Right lobe of liver (tissue), 6 donors: ENCODE data around the gene DIP2C. TPM values are rescaled to one million over a fixed set of nuclear protein-coding genes. Genes with fewer than 3 reads are reported as not detected.
A peak's percentile ranks its signal among the peaks of the same experiment; 100 is the strongest.

ENCODE experiments used
- ATAC-seq, 4 donors: fragments of 200-7000 bp; cut with Tn5 transposase; one replicate each; pipeline ENCODE4 v1.9.1; 2020; ENCODE audit warnings: mild to moderate bottlenecking in 4 of 4, moderate library complexity in 4 of 4
- DNase-seq, 3 donors: peaks; one replicate each; pipeline ENCODE4 v3.0.0-alpha.2; 2020
- H3K27ac ChIP-seq, 3 donors: fragments of 200-600 bp; one replicate each; pipeline ENCODE4 v1.8.0; 2022
- H3K27me3 ChIP-seq, 2 donors: fragments of 200-600 bp; one replicate each; pipeline ENCODE4 v1.8.0; 2022
- H3K36me3 ChIP-seq, 4 donors: fragments of 200-600 bp; sonication (generic) in 1 of 4; one replicate each; pipeline versions ENCODE4 v1.5.1 to v1.8.0; 2017 to 2022; ENCODE audit warnings: control low read depth in 1 of 4
- H3K4me1 ChIP-seq, 4 donors: fragments of 200-600 bp; sonication (generic) in 1 of 4; one replicate each; pipeline versions ENCODE4 v1.5.1 to v1.8.0; 2017 to 2022; ENCODE audit warnings: control low read depth in 1 of 4
- H3K4me3 ChIP-seq, 3 donors: fragments of 200-600 bp; one replicate each; pipeline ENCODE4 v1.8.0; 2022
- H3K9me3 ChIP-seq, 4 donors: fragments of 200-600 bp; sonication (generic) in 1 of 4; one replicate each; pipeline versions ENCODE4 v1.5.1 to v1.8.0; 2017 to 2022; ENCODE audit warnings: control low read depth in 1 of 4
- POLR2A ChIP-seq: fragments of 450-650 bp; IDR thresholded peaks from one replicate; pipeline ENCODE4 v1.6.1; 2017; ENCODE audit warnings: antibody characterized with exemption, mild to moderate bottlenecking
- WGBS: methylation state at CpG from one replicate; pipeline ENCODE4 v1.1.6; 2018; ENCODE audit warnings: low coverage, low lambda C conversion rate; ENCODE audit not compliant: insufficient coverage; ENCODE audit errors: missing lambda C conversion rate; 5-methylcytosine and 5-hydroxymethylcytosine counted together
- intact Hi-C, 2 donors: fragments of 100-400 bp; cut with DNase I; formaldehyde crosslinking; loops; one replicate each; pipeline versions ENCODE4 v1.11.2 to v1.14.1; 2022
- total RNA-seq, 6 experiments: library from RNA; depleted of rRNA in 2 of 6; stranded (reverse); fragments of >200 nt in 2 of 6; fragmentation: NEBNext Ultra II Directional in 3 of 6; extraction: Animal tissue kit (Norgen Biotek cat#: 25700) in 3 of 6; gene quantifications; one replicate each; pipeline versions ENCODE4 v1.1.0 to v1.2.4, GENCODE V29; 2016 to 2023
- TF ChIP-seq, protein P1 (sequence below), 4 donors: fragments of 200-600 bp in 3 of 4; fragments of 450-650 bp in 1 of 4; IDR thresholded peaks; one replicate each; pipeline versions ENCODE4 v1.5.1 to v1.8.0; 2016 to 2022; ENCODE audit warnings: antibody characterized with exemption in 4 of 4, mild to moderate bottlenecking in 2 of 4
- donor health status: DM: no; HTN: yes; CAD: no.
- donor health status: DM: no; HTN: no; CAD: no.
- donor health status: DM: no; HTN: no; CAD: no.
- donor health status: DM: no; HTN: yes; CAD: no.
- donor health status: DM: no; HTN: yes; CAD: no.

Gene DIP2C
- total RNA-seq, 6 experiments from 2014 or later, result 8.0 to 13.5 (median 11.7) TPM

DNA sequence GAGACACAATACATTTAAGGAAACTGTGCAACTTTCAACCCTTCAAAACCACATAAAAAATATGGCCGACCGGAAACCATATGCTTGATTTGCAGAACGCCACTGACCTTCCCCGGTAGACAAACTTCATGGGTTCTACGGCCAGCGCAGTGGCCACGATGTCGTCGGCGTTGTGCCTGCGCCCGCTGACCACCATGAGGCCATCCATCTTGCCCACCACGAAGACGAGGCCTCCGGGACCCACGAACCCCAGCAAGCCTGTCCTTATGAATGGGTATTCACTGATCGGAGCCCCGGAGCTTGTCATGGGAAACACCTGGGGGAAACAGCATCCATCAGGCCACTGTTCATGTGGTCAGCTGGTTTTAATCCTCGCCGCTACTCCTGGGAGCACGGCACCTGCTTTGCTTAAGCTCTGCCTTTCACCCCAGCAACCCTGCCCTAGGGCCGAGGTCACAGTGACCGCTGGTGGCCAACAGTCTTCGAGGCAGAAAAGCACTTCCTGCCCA is 325.1 kb downstream of the DIP2C start:
- DNase-seq, result no peak
- intact Hi-C loops, result no loop called here
- Histone ChIP-seq H3K27me3 (no peaks in the 10 kb centered on the region), H3K36me3 (peaks cover 0 to 16% (median 8%) of the 10 kb centered on the region in 4 donors), H3K4me1 (peaks cover 0 to 15% (median 4%) of the 10 kb centered on the region in 4 donors), H3K9me3 (no peaks in the 10 kb centered on the region), H3K27ac (no peak overlapping the region), H3K4me3 (no peak overlapping the region)
- ATAC-seq, result no peak
- no peak for TF ChIP-seq POLR2A
- TF ChIP-seq, protein P1, sequence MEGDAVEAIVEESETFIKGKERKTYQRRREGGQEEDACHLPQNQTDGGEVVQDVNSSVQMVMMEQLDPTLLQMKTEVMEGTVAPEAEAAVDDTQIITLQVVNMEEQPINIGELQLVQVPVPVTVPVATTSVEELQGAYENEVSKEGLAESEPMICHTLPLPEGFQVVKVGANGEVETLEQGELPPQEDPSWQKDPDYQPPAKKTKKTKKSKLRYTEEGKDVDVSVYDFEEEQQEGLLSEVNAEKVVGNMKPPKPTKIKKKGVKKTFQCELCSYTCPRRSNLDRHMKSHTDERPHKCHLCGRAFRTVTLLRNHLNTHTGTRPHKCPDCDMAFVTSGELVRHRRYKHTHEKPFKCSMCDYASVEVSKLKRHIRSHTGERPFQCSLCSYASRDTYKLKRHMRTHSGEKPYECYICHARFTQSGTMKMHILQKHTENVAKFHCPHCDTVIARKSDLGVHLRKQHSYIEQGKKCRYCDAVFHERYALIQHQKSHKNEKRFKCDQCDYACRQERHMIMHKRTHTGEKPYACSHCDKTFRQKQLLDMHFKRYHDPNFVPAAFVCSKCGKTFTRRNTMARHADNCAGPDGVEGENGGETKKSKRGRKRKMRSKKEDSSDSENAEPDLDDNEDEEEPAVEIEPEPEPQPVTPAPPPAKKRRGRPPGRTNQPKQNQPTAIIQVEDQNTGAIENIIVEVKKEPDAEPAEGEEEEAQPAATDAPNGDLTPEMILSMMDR (IDR thresholded peaks at IDR 0.05), result no peak
- WGBS, result 96% methylated on average over 20 of the region's 24 CpGs

DNA sequence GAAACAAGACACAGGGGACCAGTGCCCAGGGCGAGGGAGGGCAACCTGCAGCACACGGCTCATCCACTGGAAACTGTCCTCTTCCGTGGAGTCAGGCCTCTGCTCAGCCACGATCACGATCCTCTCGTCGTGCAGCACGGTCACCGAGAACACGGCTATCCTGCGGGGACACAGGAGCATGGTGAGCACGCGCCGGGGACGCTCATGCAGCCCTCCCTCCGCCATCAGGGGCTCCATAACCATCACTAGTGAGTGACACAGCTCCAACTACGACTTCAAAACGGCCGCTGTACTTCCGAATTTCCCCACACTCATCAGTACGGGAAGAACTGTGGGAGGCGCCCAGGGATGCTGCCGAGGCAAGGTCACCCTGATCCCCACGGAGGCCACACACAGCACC is 326.3 kb downstream of the DIP2C start:
- H3K36me3 ChIP-seq, result peaks cover 0 to 12% (median 5%) of the 10 kb centered on the region in 4 donors
- DNase-seq, result no peak
- intact Hi-C loops, result no loop called here
- H3K27ac ChIP-seq, result no peak overlapping the region
- H3K4me1 ChIP-seq, result peaks cover 0 to 15% (median 4%) of the 10 kb centered on the region in 4 donors
- H3K9me3 ChIP-seq, result no peaks in the 10 kb centered on the region
- no peak overlapping the region for H3K4me3 ChIP-seq
- 83% methylated on average over 6 of the region's 24 CpGs for whole genome bisulfite sequencing
- TF ChIP-seq, protein P1 (IDR thresholded peaks at IDR 0.05), result no peak
- TF ChIP-seq POLR2A, result no peak
- no peak for ATAC-seq
- no peaks in the 10 kb centered on the region for H3K27me3 ChIP-seq

DNA sequence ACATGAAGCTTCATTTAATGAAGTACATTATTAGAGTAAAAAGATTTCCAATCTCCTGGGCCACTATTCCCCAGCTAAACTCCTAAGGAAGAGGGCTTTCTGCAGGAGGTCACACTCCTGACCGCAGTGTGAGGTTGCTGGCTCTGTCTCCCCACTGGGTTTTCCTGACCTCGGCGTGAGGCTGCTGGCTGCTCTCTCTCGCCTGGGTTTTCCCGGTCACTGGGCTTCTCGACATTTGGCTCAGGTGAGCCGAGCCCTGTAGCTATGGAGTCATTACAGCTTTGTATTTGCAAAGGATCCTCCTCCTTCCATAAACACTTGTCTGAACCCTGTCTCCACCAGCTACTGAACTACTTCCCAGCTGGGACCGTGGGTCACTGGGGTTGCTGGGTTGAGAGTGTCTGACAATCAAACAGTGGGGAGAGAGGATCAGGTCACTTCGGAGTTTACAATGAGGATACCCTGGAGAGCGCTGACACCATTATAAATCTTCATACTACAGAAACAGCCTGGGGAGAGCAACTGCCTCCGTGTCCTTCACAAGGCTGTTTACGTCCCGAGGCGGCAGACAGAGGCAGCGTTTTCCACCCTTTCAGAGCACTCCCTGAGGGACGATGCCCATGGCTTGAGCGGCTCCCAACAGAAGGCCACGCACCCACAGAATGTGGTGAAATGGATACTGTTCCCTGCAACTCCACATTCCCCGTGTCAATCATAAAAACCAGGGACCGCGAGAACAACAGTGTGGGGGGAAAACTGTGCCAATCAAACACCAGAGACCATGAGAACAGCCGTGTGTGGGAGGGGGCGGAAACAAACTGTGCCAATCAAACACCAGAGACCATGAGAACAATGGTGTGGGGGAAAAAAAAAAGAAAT is 328.0 kb downstream of the DIP2C start:
- peak overlapping the region in 1 of 3 donors; percentile 22 for H3K27ac ChIP-seq
- ATAC-seq (peak; percentile 83 to 96 (median 90)), DNase-seq (peak; percentile 47 to 76 (median 68))

DNA sequence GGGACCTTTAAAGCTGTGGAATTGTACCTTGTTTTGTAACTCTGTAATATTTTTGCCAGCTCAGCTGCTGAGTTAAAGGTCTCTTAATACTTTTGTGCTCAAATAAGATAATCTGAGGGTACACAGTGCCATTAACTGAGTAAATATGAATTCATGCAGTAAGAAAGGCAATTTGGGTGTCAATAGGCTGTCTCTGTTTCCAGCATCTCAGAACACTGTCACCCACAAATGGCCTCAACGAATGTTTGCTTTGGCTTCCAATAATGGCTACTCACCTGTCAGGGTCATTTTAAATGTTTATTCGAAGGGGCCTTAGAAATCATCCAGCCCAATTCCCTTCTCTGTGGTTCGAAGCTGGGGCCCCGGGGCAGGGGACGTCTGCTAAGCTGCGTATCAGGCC is 328.8 kb downstream of the DIP2C start:
- no peaks in the 10 kb centered on the region for H3K9me3 ChIP-seq
- no peak overlapping the region for H3K4me3 ChIP-seq
- 49% methylated on average over 6 of the region's 6 CpGs for WGBS
- TF ChIP-seq, protein P1 (IDR thresholded peaks at IDR 0.05), result no peak
- no peak for TF ChIP-seq POLR2A
- H3K4me1 ChIP-seq, result peaks cover 0 to 15% (median 4%) of the 10 kb centered on the region in 4 donors
- intact Hi-C loops, result no loop called here
- peak overlapping the region in 2 of 3 donors; percentile 22 to 50 for H3K27ac ChIP-seq
- H3K36me3 ChIP-seq, result peaks cover 0 to 10% (median under 1%) of the 10 kb centered on the region in 4 donors
- ATAC-seq (peak in 1 of 4 donors; percentile 20), DNase-seq (no peak)
- no peaks in the 10 kb centered on the region for H3K27me3 ChIP-seq

More for the DNA sequence above, 328.0 kb downstream of the DIP2C start:
- peaks cover 0 to 15% (median 4%) of the 10 kb centered on the region in 4 donors for H3K4me1 ChIP-seq
- intact Hi-C loops, result no loop called here
- peaks cover 0 to 12% (median 4%) of the 10 kb centered on the region in 4 donors for H3K36me3 ChIP-seq
- H3K9me3 ChIP-seq, result no peaks in the 10 kb centered on the region
- 71% methylated on average over 16 of the region's 23 CpGs for WGBS
- H3K4me3 ChIP-seq, result no peak overlapping the region
- no peaks in the 10 kb centered on the region for H3K27me3 ChIP-seq
- TF ChIP-seq POLR2A, result no peak
- TF ChIP-seq, protein P1 (IDR thresholded peaks at IDR 0.05), result no peak
